A172 (cell line): ENCODE results near the gene ZC3H6. TPM values are rescaled to one million over a fixed set of nuclear protein-coding genes. Genes with fewer than 3 reads are reported as not detected.
"Not testable (repeated sequence)": the region's sequence is repeated elsewhere in the genome, so short reads cannot be mapped to it uniquely, and the experiment has no call there.

ENCODE experiments used
- DNase-seq: peaks from one replicate; pipeline ENCODE4 v3.0.0-alpha.2; 2015; ENCODE audit warnings: low spot score
- total RNA-seq: library from RNA; depleted of rRNA; stranded (reverse); fragments of >200 nt; shearing (Covaris generic); gene quantifications from 2 replicates; pipeline ENCODE4 v1.2.3, GENCODE V29; 2014

ZC3H6 gene
- total RNA-seq, 1 experiment from 2014 or later, result 9.3 TPM

DNA sequence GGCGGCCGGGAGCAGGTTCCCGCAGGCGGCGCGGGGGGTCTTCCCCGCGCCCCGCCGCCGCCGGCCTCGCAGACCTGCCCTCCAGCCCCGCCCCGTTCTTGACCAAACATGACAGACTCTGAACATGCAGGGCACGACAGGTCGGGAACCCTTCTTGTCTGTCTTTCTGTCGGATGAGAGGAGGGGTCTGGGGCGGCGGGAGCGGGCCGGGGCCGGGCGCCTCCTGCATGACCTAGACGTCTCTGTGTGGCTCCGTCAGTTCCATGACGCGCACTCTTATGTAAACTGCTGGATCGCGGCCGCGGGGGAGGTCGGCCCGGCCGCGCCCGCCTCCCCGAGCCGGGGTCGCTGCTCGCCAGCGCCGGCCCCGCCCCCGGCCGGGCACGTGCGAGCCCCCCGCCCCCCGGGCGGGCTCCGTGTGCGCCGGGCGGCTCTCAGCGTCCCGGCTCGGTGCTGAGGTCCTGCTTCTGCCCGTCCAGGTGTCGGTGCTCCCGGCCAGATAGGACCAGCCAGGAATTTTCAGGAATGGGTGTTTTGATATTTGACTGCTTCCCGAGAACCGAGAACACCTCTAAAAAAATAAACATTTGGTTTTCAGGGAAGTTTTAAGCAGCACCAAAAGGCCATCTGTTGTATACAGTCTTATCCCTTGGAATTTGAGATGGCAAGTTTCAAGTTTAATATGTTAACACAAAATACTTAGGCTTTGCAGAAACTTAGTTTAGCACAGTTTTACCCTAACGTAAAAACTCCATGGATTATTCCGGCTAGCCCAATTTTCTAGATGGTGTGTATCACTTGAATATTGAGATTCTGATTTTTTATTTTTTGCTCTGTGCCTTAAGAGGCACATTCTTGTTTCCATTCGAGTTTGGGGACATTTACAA, 733 bp downstream of the ZC3H6 start:
- DNase-seq, result peak; percentile 74

- no peak for DNase-seq
Measured at GRCh38 chr2:112276954-112277353, 1.6 kb downstream of the ZC3H6 start.

GRCh38 chr2:112277596-112278220, 2.3 kb downstream of the ZC3H6 start:
- DNase-seq, result no peak

DNA sequence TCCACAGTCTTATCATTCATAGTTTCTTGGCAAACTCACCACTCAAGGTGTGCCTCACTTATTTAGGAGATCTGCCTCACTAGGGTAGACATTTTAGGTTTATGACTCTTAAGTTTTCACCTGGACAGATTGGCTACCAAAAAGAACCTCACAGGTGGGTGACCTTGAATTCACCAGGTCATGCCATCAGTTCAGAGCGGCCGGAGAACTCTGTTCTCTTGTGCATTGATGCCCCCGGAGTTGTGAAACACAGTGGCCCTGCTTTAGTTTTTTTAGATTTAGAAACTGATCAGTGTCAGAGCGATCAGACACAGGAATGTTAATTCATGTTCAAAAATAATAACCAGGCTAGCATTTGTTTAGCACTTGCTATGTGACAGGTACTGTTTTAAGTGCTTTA, 6.7 kb downstream of the ZC3H6 start:
- not testable (repeated sequence) for DNase-seq

DNA sequence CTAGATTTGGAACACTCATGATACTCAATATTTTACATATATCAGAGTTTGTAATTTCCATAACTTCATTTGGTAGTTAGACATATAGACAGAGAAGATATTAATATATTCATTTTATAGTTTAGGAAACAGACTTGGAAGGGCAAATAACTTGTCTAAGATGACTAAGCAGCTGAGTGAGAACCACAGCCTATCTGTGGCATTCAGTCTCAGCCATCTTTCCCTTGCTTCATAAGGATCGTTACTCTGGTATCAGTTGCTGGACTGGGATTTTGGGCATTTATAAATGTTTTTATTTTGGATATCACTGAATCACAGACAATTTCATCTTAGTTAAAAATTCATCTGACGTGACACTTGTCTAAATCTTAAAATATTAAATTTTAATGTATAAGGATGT, 8.1 kb downstream of the ZC3H6 start:
- not testable (repeated sequence) for DNase-seq

- DNase-seq, result peak; percentile 32
Measured at GRCh38 chr2:112290088-112290487, 14.7 kb downstream of the ZC3H6 start.

DNA sequence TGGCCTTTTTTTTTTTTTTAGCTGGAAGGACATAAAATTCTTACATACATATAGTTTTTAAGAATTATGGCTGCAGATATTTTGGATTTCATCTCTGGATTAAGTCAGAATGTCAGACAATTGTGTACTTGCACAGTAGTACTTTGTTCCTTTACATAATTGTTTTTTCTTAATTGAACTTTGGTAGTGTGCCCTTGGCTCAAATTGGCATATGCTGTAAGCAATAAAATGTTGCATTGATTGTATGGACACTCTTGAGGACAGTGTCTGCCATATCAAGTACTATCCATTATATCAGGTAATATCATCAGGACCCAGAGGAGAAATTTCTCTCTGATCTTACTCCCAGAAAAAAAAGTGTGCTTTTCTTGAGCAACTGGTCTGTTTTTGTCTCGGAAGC, 15.3 kb downstream of the ZC3H6 start:
- no peak for DNase-seq

DNA sequence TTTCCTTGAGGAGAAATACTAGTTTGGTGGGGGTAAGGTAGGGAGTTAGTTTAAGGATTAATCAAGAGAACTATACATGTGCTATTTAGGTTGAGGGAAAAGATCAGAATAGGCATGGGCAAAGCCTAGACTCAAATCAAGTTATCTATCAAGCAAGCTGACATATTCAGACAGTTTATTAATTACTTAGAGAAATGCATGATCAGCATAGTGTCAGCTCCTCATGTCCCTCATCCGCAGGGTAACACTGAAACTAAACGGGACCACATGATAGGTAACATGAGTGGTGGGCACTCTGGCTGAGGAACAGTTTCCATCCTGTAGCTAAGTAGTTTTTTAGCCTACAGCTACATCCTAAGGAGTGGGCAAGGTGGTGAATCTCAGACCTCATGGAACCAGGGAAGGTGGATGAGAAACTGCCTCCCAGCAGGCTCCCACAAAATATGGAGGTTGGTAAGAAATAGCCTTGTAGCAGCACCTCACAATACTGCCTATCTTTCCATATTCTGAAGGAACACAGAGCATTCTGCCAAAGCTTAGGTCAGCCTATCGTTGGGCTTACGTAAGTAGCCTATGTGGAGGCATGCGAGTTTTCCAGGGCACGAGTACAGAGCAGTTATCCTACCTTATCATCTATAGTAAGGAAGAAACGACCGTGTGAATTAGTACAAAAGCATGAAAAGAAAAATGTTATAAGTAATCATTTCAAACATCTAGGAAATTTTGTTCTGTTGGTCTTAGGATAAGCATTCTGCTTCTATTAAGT, 18.4 kb downstream of the ZC3H6 start:
- DNase-seq, result no peak

DNA sequence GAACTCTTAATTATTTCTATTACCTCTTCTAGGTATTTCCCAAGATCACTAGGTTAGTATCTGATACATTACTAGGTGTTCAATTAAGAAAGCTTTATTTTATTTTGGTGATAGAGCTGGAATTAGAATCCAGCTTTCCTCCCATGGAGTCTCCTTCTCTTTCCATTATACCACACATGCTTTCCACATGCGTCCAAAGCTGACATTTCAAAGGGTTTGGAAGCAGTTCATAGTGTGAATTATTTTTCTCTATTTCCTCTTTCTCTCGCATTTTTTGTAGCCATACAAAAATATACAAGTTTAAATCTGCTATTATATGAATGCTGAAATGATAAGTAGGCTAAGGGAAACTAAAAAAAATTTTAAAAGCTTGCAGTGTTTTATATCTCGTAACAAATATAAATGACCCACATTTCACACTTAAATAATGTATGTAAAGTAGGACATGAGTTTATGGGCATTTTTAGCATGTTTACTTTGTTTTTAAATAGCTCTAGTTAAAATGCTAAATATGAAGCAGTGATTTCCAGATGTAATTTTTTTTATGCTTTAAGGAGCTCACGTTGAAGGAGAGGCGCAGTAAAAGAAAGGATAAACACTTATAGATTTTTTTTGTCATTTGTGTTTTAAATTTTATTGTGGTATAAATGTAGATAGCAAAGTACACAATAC, 20.1 kb downstream of the ZC3H6 start:
- DNase-seq, result no peak

DNA sequence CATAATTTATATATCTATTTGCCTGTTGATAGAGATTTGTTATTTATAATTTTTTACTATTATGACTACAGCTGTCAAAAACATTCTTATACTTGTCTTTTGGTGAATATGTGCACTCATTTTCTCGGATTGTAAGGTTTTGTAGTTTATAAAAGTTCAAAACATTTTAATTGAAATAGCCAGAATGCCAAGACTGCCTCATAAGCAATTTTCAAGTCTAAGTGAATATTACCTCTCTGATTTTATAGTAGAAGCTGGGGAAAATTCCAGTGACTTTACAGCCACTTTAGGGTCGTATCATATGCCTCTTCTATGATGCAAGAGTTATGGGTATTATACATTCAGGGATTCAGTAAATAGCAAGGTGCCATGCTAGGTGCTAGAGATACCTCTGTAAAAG, 21.0 kb downstream of the ZC3H6 start:
- no peak for DNase-seq

GRCh38 chr2:112301171-112301584, 25.8 kb downstream of the ZC3H6 start:
- DNase-seq, result peak; percentile 82

DNA sequence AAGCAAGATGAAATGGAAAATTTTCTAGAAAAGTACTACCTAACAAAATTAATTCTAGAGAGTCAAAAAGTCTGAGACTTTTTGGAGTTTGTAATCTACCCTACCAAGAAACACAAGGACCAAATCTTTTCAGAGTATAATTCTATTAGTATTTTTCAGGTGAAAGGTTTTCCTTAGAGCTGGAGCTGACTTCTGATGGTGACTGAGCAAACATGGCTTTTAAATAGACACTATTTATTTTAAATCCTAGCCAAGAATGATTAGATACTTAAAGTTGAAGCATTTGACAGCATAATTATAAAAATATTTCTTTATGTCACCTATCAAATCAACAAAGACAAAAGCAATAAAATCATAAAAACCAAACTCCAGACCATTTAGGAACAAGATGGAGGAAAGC, 26.6 kb downstream of the ZC3H6 start:
- DNase-seq, result peak; percentile 13

GRCh38 chr2:112304298-112304941, 29.0 kb downstream of the ZC3H6 start:
- no peak for DNase-seq

DNA sequence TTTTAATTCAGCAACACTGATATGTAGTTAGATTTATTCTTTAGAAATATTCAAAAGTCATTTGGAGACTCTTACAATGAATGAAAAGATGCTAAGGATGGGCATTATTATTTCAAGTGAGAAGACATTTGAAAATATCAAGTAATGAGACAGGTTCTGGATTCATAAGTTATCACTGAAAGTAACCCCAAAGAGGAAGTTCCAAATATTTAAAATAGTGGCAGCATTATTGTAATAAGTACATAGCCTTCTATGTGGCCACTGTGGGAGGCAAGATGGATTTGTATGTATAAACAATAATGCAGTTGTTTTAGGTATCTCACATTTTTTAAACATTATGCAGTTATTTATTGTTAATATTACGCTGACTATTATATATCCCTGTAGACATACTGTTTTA, 29.7 kb downstream of the ZC3H6 start:
- no peak for DNase-seq

GRCh38 chr2:112310906-112311305, 35.5 kb downstream of the ZC3H6 start:
- no peak for DNase-seq

DNA sequence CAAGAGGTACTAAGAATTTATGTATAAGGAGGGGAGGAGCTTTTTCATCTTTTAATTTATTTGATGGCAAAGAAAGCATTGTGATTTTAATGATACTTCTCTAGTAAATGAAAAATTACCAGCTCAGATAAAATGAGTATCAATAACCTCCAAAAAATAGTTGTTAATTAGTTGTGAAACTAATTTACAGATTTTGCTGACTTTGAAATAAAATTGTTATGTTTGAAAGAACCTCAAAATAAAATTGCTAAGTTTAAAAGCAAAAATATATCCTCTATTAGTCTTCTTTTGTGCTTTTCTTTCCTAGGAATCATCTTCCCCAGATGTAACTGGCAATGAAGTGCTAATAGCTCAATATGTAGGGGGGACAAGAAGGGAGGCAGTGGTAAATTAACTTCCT, 36.5 kb downstream of the ZC3H6 start:
- DNase-seq, result no peak

- DNase-seq, result no peak
Measured at GRCh38 chr2:112312821-112313220, 37.4 kb downstream of the ZC3H6 start.

GRCh38 chr2:112314856-112315255, 39.5 kb downstream of the ZC3H6 start:
- DNase-seq, result no peak

DNA sequence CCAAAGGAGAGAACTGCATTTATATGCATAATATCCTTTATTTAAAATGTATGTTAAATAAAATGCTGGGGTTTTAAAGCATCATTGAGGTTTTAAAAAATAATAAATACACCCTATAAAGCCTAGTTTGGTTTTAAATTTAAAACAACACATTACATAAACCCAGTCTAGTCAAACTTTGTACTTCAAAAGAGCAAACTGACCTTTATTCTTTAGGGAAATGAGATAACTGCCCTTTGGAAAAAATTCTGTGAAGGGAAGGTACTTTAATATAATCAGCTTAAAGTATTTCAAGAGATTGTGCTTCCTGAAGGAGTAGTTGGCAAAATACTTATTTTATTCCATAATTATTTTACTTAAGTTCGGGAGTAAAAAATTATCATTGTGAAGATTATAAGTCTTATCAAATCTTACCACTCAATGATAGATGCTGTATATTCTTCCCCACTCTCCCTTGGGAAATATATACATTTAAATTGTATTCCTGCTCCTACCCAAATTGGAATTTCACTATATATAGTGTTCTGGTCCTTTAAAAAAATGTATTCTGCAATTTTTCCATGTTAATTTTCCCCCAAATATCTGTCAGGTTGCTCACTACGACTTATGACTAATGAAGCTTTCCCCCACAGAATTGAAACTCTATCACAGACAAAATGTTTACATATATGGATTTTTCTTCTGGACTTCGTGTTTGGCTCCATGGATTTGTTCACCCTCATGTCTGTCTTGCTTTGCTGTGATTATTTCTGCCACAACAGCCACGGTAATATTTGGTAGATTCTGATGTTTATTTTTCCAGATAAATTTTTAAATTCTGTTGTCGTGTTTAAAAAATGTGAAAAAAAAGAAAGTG, 42.1 kb downstream of the ZC3H6 start:
- no peak for DNase-seq

GRCh38 chr2:112318515-112318914, 43.1 kb downstream of the ZC3H6 start:
- no peak for DNase-seq
